HG03342 (cell line): Measurements from ENCODE around the gene SH3YL1.

ENCODE experiments used
- ATAC-seq: cut with Tn5 transposase; IDR thresholded peaks from one replicate; pipeline ENCODE4 v1.9.1; 2021; ENCODE audit warnings: mild to moderate bottlenecking, moderate library complexity; ENCODE audit not compliant: unreplicated experiment

The SH3YL1 gene

DNA sequence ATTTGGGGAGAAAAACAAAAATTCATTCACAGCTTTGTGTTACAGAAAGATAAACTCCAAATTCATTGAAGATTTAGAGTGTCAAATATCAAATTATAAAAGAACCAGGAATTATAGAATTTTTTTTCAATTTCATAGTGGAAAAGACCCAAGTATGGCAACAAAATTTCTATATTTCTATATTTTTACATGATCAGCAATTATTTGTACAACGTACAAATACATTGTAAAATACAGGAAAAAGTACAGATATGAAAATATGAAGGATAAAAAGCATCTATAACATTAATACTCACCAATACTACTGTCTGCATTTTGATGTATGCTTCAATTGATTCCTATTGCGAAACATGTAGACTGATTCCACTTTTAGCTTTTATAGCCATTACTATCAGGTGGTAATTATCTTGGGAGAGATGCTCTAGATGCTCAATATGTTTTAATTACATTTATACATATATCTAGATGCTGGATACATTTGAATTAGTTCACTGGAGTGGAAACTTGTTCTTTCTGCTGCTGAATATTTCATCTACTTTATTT, 4.0 kb downstream of the SH3YL1 start:
- ATAC-seq, result no peak

- ATAC-seq, result no peak
These were observed 4.9 kb downstream of the SH3YL1 start for GRCh38 chr2:258933-259332.

GRCh38 chr2:257842-258241, 6.0 kb downstream of the SH3YL1 start:
- ATAC-seq, result no peak

- no peak for ATAC-seq
These were observed 6.4 kb downstream of the SH3YL1 start for GRCh38 chr2:257429-257828.

GRCh38 chr2:256094-256493, 7.7 kb downstream of the SH3YL1 start:
- ATAC-seq, result no peak

GRCh38 chr2:255195-255594, 8.6 kb downstream of the SH3YL1 start:
- no peak for ATAC-seq

DNA sequence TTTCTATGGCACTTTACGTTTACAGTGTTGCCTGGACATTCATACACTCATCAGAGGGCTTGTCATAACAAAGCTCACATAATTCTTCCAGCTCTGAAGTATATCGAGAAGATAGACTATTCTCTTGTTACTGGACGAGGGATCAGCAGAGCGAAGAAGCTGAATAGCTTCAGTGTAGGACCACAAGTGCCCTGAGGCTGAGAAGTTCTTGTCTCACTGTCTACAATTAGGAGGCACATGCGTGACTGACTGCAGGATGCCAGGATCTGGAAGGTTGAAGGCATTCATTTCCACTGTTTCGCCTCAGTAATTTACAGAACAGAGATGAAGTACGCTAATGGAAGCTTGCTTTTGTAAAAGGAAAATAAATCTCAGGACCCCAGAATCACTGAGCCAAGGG, 9.6 kb downstream of the SH3YL1 start:
- ATAC-seq, result no peak

- ATAC-seq, result no peak
These were observed 10.6 kb downstream of the SH3YL1 start for GRCh38 chr2:253202-253638.

DNA sequence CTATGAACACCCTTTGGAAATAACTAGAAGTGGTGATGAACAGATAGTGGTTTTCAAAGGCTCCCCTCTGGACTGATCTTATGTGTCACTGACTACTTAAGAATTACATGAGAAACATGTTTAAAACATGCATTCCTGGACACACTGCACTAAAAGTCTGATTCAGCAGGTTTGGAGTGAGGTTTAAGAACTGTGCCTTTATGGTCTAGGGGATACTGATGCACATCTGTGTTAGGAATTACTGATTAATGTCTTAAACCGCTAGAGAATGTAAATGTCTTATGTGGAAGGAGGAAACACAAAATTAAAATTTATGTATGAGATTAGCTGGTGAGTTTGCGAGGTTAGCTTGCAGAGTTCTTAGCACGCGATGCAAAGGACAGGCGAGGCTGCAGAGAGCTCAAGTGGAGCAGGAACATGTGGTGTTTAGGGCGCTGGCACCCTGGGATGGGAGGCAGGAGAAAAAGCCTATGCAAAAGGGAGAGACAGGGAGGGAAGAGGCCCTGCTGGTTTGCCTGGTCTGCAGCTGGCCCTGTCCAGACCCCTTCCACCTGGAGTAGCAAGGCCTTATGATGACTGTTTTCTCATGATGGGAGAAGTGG, 11.7 kb downstream of the SH3YL1 start:
- ATAC-seq, result no peak

DNA sequence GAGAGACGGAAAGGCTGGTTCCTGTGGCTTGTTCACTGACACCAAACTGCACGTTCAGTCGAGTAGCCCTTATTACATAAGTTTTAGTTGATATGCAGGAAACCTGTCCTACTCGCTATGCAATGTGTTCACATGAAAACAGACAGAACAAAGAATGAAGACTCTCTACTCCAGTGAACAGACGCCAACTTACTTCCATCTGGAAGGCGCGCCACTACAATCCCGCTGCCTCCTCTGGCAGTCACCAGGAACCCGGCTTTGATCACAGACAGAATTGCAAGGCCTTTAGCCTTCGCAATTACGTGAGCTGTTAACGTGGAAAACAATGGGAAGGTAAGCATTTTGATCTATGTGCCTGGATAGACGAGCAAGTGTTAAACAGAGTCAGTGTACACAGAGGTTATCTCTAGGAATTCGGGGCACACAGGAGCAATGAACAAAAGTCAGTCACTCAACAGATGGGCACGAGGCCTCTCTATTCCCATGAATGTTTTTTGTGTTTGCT, 14.2 kb downstream of the SH3YL1 start:
- no peak for ATAC-seq

DNA sequence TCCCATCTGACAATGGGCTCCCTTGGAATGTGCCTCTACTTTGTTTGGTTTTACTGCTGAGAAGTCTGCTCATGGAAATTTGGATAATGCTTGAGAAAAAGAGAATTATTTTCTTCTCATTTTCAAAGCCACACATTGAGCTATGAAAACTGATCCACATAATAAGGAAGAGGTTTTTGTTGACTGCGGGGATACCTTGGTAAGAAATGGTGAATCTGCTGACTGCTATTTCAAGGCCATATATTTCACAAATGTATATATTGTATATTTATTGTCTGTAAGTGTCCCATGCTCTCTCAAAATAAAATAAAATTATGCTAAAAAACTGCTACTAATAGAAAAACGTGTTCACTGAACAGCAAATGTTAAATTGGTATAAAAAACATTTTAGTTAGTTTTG, 15.1 kb downstream of the SH3YL1 start:
- ATAC-seq, result no peak

DNA sequence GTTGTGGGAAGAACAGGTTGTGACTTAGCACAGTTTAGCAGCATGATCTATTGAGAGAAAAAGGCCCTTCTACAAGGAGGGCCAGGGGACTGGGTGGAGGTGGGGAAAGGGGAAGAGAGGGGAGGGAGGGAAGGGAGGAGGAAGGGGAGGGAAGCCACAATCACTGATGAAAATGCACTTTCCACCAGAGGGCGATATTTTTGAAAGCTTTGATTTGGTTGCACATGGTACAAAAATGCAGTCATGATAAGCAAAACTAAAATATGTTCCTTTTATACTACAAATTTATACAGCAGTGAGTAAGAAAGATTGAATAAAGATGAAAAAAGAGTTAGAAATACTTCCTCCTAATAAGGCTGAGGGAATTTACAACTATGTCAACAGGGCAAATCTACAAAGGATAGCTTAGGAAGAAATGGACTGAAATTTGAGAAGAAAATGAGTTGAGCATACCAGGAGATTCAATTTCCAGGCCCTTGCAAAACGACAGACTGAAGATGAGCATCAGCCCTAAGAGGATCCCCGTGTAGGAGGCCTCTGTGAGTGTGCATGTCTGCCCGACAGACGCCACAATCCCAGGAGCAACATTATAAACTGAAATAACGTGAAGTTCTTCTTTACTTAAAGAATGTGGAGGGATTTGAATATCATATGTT, 17.2 kb downstream of the SH3YL1 start:
- ATAC-seq, result no peak

- ATAC-seq, result no peak
These were observed 19.3 kb downstream of the SH3YL1 start for GRCh38 chr2:244547-244946.

DNA sequence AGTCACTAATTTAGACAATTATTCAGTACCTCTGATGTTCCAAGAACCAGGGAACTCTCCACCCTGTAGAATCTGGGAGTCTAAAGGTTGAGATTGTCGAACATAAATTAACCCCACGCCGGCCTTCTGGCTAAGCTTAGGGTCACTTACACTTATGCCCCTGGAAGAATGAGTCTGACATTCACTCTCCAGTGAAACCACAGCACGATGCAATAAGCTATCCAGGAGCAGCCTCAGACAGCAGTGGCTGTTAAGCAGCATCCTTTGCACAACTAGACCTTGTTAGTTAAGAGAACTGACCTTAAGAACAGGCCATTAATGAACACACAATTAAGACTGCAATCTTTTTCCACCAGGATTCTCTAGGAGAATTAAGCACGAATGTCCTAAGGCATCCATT, 25.0 kb downstream of the SH3YL1 start:
- no peak for ATAC-seq

GRCh38 chr2:238431-238830, 25.4 kb downstream of the SH3YL1 start:
- no peak for ATAC-seq

DNA sequence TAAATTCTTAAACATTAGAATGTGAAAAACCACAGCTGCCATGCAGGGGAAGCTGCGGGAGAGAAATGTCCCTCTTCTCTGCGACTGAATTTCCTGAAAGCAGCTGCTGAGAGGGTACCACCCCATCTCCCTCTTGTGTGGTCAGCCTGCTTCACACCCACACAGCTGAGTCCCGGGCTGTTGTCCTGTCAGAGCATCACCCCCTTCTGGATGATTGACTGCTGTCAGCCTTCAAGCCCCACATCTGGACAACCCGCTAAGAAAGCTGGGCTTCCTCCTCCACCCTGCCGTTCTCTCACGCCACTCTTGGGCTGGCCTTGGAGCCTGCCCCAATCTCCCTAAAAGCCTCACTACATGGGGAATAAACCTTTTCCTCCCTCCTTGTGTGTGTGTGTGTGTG, 26.0 kb downstream of the SH3YL1 start:
- ATAC-seq, result no peak

DNA sequence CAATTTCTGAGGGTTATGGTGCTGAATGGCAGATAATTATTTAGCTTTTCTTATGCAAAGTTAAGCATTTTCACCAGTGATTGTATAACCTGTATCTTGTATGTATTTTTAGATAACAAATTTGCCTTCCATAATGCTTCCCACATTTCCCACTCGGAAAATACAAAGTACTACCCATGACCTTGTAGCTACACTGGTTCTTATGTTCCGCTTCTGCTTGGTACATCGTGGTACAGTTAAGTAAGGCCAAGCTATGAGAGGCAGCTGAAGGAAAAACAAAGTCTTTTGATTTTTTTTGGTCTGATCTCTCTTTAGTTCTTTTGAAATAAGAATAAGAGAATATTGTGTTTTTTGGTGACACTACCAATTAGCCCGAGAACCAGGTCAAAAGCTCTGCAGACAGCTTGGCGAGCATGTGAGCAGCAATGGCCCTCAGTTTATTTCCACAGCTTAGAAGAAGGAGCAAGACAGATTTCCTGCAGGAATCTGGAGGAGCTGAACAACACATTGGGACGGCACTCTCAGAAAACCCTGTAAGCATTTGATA, 26.8 kb downstream of the SH3YL1 start:
- no peak for ATAC-seq

DNA sequence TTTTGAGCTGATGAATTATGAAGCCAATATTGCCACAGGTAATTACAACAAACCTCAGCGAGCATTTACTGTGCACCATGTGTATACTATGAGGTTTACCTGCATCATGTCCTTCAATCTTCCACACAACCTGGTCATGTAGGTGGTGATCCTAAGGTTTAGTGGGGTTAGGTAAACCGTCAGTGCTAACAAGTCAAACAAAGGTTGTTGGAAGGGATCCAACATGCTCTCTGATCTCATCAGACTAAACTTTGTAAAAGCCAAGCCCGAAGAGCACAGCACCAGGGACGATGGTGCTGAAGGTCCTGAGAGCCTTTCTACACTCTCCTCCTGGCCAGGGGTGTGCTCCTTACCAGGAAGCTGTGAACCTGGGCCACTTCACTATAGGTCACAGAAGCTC, 29.4 kb downstream of the SH3YL1 start:
- no peak for ATAC-seq

DNA sequence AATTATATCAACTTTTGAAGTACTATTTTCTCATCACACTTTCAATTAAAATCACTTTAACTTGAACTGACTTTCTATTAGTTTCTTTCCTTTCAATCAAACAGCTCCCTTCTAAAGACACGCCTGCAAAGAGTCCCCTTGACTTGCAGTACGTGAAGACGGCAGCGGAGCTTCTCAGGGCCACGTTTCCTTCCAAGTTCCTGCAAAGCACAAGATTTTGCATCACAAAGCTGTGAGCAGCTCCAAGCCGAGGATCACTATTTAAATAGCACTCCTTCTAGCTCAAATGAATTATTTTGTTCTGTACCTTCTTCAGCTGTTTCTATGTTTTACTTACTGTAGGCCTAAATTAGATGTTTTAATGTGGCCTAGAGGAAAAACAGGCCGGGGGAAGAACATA, 30.8 kb downstream of the SH3YL1 start:
- no peak for ATAC-seq

DNA sequence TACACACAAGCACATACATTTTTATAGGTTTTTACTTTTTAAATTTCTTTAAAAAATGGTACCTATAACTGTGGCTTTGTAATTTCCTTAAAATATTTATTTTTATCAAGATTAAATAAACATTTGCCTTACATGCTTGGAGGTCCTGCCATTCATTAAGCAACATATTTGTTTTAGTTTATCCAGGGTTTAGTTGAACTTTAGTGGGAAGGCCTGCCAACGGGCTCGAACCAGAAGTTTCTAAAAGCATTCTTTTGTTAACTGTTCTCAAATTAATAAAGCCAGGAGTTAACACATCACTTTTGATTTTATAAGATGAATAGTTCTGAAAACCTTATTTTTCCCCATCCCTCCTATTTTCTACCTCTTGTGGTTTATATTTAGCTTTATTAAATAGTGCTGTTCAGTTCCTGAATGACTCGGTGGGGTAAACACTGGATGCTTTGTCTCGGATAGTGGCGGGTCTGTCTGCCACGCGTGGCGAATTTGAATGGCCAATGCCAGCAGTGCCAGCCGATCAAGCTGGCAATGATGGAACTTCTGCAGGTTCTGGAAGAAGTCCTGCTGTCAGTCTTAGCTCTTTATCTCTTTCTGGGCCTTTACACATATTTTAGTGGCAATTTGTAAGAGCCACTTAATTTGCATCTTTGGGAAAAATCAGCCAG, 32.2 kb downstream of the SH3YL1 start:
- no peak for ATAC-seq

DNA sequence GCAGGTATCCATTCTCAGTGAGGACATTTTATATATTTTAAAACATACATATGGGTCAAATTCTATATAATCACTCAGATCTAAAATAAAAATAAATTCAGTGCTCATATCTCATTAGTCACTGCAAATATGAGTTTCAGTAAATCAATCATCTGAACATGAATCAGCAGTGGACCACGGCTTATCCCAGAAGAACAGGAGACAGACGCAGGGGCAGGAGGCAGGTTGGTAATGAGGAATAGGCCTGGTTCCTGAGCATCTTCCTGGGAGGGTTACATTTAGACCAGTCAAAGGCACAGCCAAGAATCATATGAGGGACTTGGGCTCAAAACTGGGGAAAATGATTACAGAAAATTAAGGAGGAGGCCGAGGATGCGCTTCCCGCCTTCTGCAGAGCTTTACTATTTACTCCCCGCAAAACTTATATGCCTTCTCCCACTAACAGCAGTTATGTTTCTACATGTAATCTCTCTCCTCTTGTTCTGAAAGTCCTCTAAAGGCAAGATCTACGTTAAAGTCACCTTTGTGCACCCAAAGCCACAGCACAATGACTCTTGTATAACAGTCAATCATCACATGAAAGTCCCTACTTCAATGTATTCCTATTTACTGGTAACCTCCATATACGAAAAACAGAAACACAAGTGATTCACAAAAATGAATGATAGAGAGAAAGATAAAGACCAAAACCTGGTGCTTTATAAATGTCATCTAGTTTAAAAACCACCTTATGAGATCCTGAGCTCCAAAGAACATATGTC, 35.1 kb downstream of the SH3YL1 start:
- no peak for ATAC-seq
